NCI-H2029 (cell line): Measurements from ENCODE around the gene PIK3C3.

Source experiments
- DNase-seq: peaks from one replicate; lab custom pipeline; 2025; lab: John Stamatoyannopoulos, UW

Gene PIK3C3

GRCh38 chr18:41954827-41955613 is at the start of gene PIK3C3:
Gene PIK3C3, plus strand, starts transcription at chr18:41955234. Its CDS starts 58 bp downstream, at chr18:41955292.
- DNase-seq, result peak; percentile 94

- DNase-seq, result no peak
Measured at GRCh38 chr18:41905786-41906527, 49.1 kb upstream of the PIK3C3 start.

GRCh38 chr18:41906528-41907146 is 48.4 kb upstream of the PIK3C3 start:
- DNase-seq, result no peak

- no peak for DNase-seq
Measured at GRCh38 chr18:41917181-41917580, 37.9 kb upstream of the PIK3C3 start.

- DNase-seq, result no peak
Measured at GRCh38 chr18:41921770-41922169, 33.3 kb upstream of the PIK3C3 start.

GRCh38 chr18:41922176-41922575 is 32.9 kb upstream of the PIK3C3 start:
- DNase-seq, result no peak

GRCh38 chr18:41922841-41923240 is 32.2 kb upstream of the PIK3C3 start:
- DNase-seq, result no peak

- DNase-seq, result no peak
Measured at GRCh38 chr18:41923446-41923845, 31.6 kb upstream of the PIK3C3 start.

- no peak for DNase-seq
Measured at GRCh38 chr18:41928581-41928980, 26.5 kb upstream of the PIK3C3 start.

GRCh38 chr18:41932899-41933298 is 22.1 kb upstream of the PIK3C3 start:
- DNase-seq, result no peak

- no peak for DNase-seq
Measured at GRCh38 chr18:41933778-41934177, 21.3 kb upstream of the PIK3C3 start.

- no peak for DNase-seq
Measured at GRCh38 chr18:41936471-41937134, 18.4 kb upstream of the PIK3C3 start.

GRCh38 chr18:41938445-41938844 is 16.6 kb upstream of the PIK3C3 start:
- no peak for DNase-seq

- DNase-seq, result no peak
Measured at GRCh38 chr18:41939326-41939725, 15.7 kb upstream of the PIK3C3 start.

GRCh38 chr18:41940506-41941215 is 14.4 kb upstream of the PIK3C3 start:
- no peak for DNase-seq

- DNase-seq, result no peak
Measured at GRCh38 chr18:41942254-41942653, 12.8 kb upstream of the PIK3C3 start.

GRCh38 chr18:41948544-41949110 is 6.4 kb upstream of the PIK3C3 start:
- DNase-seq, result no peak

- no peak for DNase-seq
Measured at GRCh38 chr18:41949206-41949920, 5.7 kb upstream of the PIK3C3 start.

GRCh38 chr18:41955688-41956087 is 654 bp downstream of the PIK3C3 start:
- DNase-seq, result no peak

GRCh38 chr18:41959045-41959444 is 4.0 kb downstream of the PIK3C3 start:
- DNase-seq, result no peak
